GM12801 (cell line): Measurements from ENCODE around the gene PARVG.

ENCODE experiments used
- CTCF ChIP-seq: IDR thresholded peaks from one replicate; pipeline ENCODE4 v1.5.1; 2011; ENCODE audit warnings: control low read depth; ENCODE audit not compliant: insufficient read length; ENCODE audit errors: extremely low read depth

The PARVG gene

GRCh38 chr22:44155115-44155514, 25.6 kb upstream of the PARVG start:
- TF ChIP-seq CTCF, result no peak

GRCh38 chr22:44157916-44158618, 22.7 kb upstream of the PARVG start:
- TF ChIP-seq CTCF, result no peak

GRCh38 chr22:44158816-44159215, 21.9 kb upstream of the PARVG start:
- no peak for TF ChIP-seq CTCF

- TF ChIP-seq CTCF, result no peak
Measured at GRCh38 chr22:44159221-44159620, 21.5 kb upstream of the PARVG start.

- TF ChIP-seq CTCF, result no peak
Measured at GRCh38 chr22:44159811-44160210, 20.9 kb upstream of the PARVG start.

- no peak for TF ChIP-seq CTCF
Measured at GRCh38 chr22:44160421-44160820, 20.3 kb upstream of the PARVG start.

- no peak for TF ChIP-seq CTCF
Measured at GRCh38 chr22:44161673-44162072, 19.1 kb upstream of the PARVG start.
